Measurements from ENCODE around the gene GNG12. TPM values are rescaled to one million over a fixed set of nuclear protein-coding genes. Genes with fewer than 3 reads are reported as not detected.

GNG12 gene
- total RNA-seq = 88.4 and 209 TPM in 2 replicates

GRCh38 chr1:67832737-67833601 lies at the start of gene GNG12:
GNG12 (minus strand) TSS chr1:67833467; CDS start chr1:67707686, 125,781 bp downstream.

GRCh38 chr1:67685067-67685557 lies 148.2 kb downstream of the GNG12 start, which contains the start of gene GADD45A:
GADD45A (plus strand) TSS chr1:67685201; CDS start chr1:67685495, 294 bp downstream.

Small RNA genes lying within 50 kb of the gene (small RNA-seq; reads per million reads assigned to genes)
- gene RN7SL392P (ENCODE audit: low replicate concordance) = not detected
- gene RNU7-80P (ENCODE audit: low replicate concordance) = not detected

Other genes starting within 250 kb of the GNG12 start
- gene GADD45A, start 148.3 kb downstream of the GNG12 start, total RNA-seq = 35.9 and 110 TPM in 2 replicates
- gene DIRAS3, start 217.2 kb upstream of the GNG12 start, total RNA-seq = 5.7 and 30.4 TPM in 2 replicates